Activated gamma-delta T cell (primary cell): ENCODE data around the gene DENND5A.
"Not testable (repeated sequence)": the region's sequence is repeated elsewhere in the genome, so short reads cannot be mapped to it uniquely, and the experiment has no call there.

Experiments
- DNase-seq: peaks from one replicate; lab custom pipeline; 2025; lab: John Stamatoyannopoulos, UW

Gene DENND5A

DNA sequence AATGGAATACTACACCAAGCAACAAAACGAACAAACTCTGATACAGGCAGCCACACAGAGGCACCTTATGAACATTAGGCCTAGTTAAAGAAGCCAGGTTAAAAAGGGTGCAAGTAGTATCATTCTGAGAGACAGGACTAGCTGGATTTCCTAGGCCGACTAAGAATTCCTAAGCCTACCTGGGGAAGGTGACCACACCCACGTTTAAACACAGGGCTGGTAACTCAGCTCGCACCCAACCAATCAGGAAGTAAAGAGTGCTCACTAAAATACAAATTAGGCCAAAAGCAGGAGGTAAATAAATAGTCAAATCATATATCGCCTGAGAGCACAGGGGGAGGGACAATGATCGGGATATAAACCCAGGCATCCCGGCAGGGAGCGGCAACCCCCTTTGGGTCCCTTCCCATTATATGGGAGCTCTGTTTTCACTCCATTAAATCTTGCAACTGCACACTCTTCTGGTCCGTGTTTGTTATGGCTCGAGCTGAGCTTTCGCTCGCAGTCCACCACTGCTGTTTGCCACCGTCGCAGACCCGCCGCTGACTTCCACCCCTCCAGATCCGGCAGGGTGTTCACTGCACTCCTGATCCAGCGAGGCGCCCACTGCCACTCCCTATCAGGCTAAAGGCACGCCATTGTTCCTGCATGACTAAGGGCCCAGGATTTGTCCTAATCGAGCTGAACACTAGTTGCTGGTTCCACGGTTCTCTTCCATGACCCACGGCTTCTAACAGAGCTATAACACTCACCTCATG is 167.8 kb downstream of the DENND5A start:
- DNase-seq: not testable (repeated sequence)

DNA sequence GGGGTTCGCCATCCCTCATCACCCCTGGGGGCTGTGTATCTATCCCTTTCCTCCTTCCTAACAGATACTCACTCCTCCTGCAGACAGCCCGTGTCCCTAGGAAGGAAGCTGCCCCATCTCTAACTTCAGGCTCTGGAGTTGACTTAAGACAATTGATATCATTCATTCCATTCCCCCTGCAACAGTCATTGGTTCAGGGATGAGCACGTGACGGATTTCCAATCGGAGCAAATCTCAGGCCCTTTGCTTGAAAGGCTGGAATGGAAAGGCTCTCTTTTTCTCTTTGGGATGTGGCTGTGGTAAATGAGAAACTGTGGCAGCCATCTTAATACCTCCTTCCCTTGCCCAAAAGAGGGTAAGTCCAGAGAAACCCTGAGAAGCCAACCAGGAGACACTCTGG is 168.7 kb downstream of the DENND5A start:
- DNase-seq: no peak

DNA sequence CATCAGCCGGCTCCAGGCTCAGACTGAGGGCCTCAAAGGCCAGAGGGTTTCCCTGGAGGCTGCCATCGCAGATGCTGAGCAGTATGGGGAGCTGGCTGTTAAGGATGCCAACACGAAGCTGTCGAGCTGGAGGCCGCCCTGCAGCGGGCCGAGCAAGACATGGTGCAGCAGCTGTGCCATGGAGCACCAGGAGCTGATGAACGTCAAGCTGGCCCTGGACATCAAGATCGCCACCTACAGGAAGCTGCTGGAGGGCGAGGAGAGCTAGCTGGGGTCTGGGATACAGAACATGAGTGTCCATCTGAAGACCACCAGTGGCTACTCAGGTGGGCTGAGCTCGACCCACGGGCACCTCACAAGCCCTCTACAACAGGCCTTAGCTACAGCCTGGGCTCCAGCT is 169.7 kb downstream of the DENND5A start:
- no peak for DNase-seq

DNA sequence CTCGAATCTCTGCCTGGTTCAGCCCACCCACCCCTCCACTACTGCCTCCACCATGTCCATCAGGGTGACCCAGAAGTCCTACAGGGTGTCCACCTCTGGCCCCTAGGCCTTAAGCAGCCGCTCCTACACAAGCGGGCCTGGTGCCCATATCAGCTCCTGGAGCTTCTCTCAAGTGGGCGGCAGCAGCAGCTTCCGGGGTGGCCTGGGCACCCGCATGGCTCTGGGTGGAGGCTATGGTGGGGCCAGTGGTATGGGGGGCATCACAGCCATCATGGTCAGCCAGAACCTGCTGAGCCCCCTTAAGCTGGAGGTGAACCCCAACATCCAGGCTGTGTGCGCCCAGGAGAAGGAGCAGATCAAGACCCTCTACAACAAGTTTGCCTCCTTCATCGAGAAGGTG is 170.7 kb downstream of the DENND5A start:
- no peak for DNase-seq

DNA sequence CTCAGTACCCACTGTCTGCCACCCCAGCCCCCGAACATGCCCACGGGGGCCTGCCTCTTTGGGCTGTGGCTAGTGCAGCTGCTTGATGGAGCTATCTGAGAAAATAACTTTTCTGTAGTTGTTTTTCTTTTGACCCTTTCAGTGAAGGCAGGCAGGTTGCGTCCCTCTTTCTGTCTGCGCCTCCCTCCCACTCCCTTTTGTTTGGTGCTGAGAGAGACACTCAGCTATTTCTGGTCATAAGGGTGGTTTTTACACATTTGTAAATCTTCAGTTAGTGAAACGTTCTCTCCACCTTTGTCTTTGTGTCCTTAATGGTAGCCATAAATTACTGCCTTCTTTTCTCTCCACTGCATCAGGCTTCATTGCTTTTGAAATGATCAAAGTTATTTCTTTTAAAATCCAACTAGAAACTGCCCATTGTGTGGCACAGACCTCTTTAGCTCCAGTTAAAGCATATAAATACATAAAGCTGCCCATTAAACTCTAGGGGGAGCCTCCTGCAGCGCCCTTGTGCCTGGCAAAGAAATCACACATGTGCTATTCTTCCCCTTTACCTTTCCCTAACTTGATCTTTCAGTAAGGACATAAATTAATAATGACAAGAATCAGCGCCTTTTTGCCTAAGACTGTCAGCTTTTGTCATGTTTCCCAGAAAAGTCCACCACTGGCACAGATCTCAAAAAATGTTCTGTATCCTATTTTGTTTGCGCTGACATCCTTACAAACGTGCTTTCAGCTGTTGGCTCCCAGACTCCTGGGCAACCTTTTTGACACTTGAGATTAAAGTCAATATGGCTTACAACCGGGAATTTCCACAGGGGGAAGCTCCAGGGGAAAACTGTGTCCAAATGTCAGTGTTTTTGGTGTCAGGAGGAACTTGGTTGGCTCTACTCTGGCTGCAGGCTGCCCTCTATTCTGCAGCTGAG is 172.0 kb downstream of the DENND5A start:
- DNase-seq: no peak

DNA sequence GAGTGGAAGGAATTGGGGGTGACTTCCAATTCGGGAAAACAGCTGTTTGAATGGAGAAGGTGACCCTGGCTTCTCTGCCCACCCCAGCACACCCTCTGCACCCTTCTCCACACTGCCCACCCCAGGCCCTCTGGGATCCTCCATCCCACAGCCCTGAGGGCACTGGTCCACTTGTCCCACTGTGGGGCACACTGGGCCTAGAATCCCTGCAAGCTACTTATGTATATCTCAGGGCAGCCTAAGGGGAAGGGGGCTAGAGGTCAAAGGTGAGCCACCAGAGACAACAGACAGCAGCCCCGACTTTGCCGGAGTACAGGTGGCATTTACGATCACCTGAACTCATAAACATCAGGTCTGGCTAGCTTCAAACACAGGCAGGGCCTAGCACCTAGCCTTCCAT is 173.1 kb downstream of the DENND5A start:
- DNase-seq: no peak

DNA sequence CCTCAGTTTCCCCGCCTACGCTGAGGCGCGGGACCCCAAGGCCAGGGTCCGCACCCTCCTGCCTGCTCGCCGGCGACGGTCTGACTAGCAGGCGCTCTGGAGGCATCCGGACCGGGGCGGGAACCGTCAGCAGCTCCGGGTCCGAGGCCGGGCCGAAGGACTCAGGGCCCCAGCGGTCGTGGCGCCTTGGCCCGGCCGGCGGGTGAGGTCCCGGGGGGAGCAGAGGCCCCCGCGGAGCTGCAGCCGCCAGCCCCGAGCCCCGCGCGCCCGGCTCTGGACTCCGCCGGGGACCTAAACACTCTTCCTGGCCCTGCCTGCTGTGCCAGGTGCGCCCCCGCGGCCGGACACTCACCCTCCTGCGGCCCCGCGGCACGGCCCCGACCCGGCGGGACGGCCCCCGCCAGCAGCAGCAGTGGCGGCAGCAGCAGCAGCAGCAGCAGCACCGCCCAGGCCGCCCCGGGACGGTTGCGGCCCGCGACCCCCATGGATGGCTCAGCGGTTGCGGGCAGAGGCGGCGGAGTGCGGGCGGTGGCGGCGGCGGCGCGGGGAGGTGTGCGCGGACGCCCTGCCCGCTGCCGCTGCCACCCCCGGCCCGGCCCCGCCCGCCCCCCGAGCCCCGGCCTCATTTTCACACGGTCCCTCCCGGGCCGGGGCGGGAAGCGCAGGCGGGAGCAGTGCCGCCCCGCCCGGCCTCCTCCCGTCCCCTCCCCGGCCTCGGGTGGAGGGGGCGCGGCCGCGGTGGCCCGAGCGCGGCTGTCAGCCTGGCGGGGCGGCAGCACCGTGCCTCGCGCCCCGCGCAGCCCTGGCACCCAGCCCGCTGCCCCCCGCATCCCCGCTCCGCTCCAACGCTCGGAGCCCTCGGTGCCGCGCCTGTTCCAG is 173.9 kb downstream of the DENND5A start, which contains the start of gene SCUBE2:
TSS of gene SCUBE2 (minus strand) at position 556 of the 879 bp plus-strand sequence. CDS start at position 485, 71 bp downstream.
- no peak for DNase-seq

DNA sequence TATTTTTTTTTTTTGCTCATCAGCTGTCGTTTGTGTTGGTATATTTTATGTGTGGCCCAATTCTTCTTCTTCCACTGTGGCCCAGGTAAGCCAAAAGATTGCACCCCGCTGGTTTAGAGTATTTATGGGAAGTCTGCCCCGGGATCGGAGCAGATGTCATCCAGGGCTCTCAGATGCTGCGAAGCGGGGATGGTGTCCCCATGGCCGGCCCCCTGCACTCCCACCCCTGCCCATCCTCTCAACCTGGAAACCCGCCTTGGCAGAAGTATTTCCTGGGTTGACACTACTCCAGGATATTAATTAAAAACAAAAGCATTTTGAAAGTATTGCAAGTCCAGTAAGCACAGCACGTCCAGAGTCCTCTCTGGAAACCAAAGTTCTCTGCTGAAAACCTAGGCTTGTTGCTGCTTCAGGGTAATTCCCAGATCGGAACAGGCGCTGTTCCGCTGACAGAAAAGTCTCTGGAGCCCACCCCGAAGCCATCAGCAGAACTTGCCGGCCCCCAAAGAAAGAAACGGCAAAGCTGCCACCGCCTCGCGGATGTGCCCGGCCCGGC is 174.6 kb downstream of the DENND5A start:
- no peak for DNase-seq

DNA sequence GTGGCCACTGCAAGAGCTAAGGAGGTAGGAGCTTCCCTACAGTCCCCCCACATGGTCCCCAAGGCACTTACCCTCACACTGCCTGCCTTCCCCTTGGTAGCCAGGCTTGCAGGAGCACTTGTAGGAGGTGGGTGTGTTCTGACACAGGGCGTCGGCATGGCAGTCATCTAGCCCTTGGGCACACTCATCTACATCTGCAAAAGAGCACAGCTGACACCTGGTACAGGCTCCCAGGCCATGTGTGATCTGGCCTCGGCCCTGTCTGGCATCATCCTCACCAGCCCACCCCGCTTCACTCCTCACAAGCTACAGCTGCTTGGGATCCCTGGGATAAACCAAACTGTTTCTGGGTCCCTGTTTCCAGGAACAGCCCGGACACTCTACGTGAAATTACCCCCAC is 175.5 kb downstream of the DENND5A start:
- DNase-seq: no peak

DNA sequence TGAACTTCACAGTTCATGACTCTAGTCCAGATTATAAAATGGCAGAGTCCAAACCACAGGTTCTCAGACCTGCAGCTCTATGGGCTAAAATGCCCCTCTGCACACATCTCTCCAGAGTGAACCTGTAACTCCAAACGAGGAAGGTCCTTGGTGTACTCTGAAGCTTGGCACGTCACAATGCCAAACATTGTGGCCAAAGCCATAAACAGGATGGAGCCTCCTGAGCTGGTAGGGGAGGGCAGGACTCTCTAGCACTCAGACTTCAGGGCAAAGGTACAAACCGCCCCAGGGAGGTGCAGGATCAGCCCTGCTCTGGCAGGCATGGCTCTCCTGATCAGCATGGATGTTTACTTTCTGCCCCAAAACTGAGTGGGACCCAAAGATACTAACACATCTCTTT is 176.1 kb downstream of the DENND5A start:
- DNase-seq: no peak
